HCT116 (cell line): ENCODE results near the gene GTF3C4. TPM values are rescaled to one million over a fixed set of nuclear protein-coding genes. Genes with fewer than 3 reads are reported as not detected.

Experiments
- ATAC-seq: fragments of 200-7000 bp; cut with Tn5 transposase; 2 replicates; pipeline ENCODE4 v1.9.1; 2020; ENCODE audit warnings: mild to moderate bottlenecking, moderate library complexity
- BruUV-seq: library from RNA; stranded (reverse); fragments of 400-500 nt; replicated peaks from 2 replicates; lab custom pipeline; 2021; lab: Mats Ljungman, UMichigan
- CTCF ChIA-PET: fragments of 300-600 bp; sonication (Branson Sonifier 250); formaldehyde crosslinking; loops from one replicate; lab custom pipeline; 2021; ENCODE audit warnings: antibody characterized with exemption; lab: Charles Lee
- POLR2A ChIA-PET: fragments of 300-600, 350-600 bp; sonication (Branson Sonifier 250); formaldehyde crosslinking; loops from one replicate; lab custom pipeline; 2021; ENCODE audit warnings: antibody characterized with exemption; lab: Charles Lee
- RAD21 ChIA-PET, 2 experiments: fragments of 300-600 bp; sonication (Branson Sonifier 250); formaldehyde crosslinking; loops; one replicate each; lab custom pipeline; 2023; ENCODE audit warnings: low total read pairs in 2 of 2; ENCODE audit not compliant: uncharacterized antibody in 2 of 2, unreplicated experiment in 2 of 2, low non-redundant PET in 1 of 2; lab: Charles Lee
- DNase-seq: peaks from one replicate; pipeline ENCODE4 v3.0.0-alpha.2; 2010; ENCODE audit warnings: low read depth, low spot score
- H2AFZ ChIP-seq: fragments of 200-600 bp; shearing (Covaris generic), sonication (generic); 2 replicates; pipeline ENCODE4 v1.6.1; 2017; ENCODE audit warnings: low read depth, mixed run types, mixed read lengths, antibody characterized with exemption, low read length; ENCODE audit not compliant: poor library complexity, severe bottlenecking
- H3K27ac ChIP-seq: 2 replicates; pipeline ENCODE4 v1.5.1; 2012; ENCODE audit warnings: low read depth, low read length
- H3K27me3 ChIP-seq: fragments of 200-600 bp; sonication (generic); 2 replicates; pipeline ENCODE4 v1.6.1; 2016; ENCODE audit warnings: mixed run types, low read length, mixed read lengths; ENCODE audit not compliant: insufficient read depth
- H3K36me3 ChIP-seq, 2 experiments: fragments of 200-500 bp in 1 of 2; fragments of 200-600 bp in 1 of 2; sonication (Bioruptor generic) in 1 of 2; sonication (generic) in 1 of 2; 2 replicates each; pipeline versions ENCODE4 v1.5.1 to v1.6.1; 2014 to 2016; ENCODE audit warnings: low read length in 2 of 2, inconsistent platforms in 1 of 2, mixed read lengths in 1 of 2, mixed run types in 1 of 2; ENCODE audit not compliant: insufficient read depth in 2 of 2, control insufficient read depth in 1 of 2
- H3K4me1 ChIP-seq, 2 experiments: fragments of 200-600 bp in 1 of 2; sonication (generic) in 1 of 2; 2 replicates each; pipeline versions ENCODE4 v1.5.1 to v1.6.1; 2012 to 2017; ENCODE audit warnings: low read length in 2 of 2, inconsistent platforms in 1 of 2, mild to moderate bottlenecking in 1 of 2, mixed read lengths in 1 of 2, mixed run types in 1 of 2, moderate library complexity in 1 of 2; ENCODE audit not compliant: insufficient read depth in 2 of 2, control insufficient read depth in 1 of 2
- H3K4me2 ChIP-seq: fragments of 200-600 bp; sonication (generic); 2 replicates; pipeline ENCODE4 v1.6.1; 2017; ENCODE audit warnings: mixed run types, low read length, mixed read lengths
- H3K4me3 ChIP-seq, 2 experiments: fragments of 200-600 bp in 1 of 2; sonication (generic) in 1 of 2; replicated peaks in 1 of 2; 2 replicates each; pipeline ENCODE4 v1.5.1; 2011 to 2016; ENCODE audit warnings: low read length in 2 of 2, control low read depth in 1 of 2, low read depth in 1 of 2, mild to moderate bottlenecking in 1 of 2, mixed read lengths in 1 of 2, mixed run types in 1 of 2
- H3K79me2 ChIP-seq: fragments of 200-600 bp; sonication (generic); 2 replicates; pipeline ENCODE4 v1.6.1; 2017; ENCODE audit warnings: mild to moderate bottlenecking, mixed run types, low read length, moderate library complexity, mixed read lengths; ENCODE audit not compliant: insufficient read depth
- H3K9ac ChIP-seq: fragments of 200-600 bp; sonication (generic); 2 replicates; pipeline ENCODE4 v1.6.1; 2016; ENCODE audit warnings: low read length, mixed read lengths
- H3K9me2 ChIP-seq: fragments of 200-600 bp; sonication (generic), shearing (Covaris generic); 2 replicates; pipeline ENCODE4 v1.6.1; 2017; ENCODE audit warnings: mixed run types, mild to moderate bottlenecking, moderate library complexity; ENCODE audit not compliant: insufficient read depth
- H3K9me3 ChIP-seq, 2 experiments: fragments of 200-500 bp in 1 of 2; fragments of 200-600 bp in 1 of 2; sonication (Bioruptor generic) in 1 of 2; sonication (generic) in 1 of 2; 2 replicates each; pipeline ENCODE4 v1.6.1; 2014 to 2017; ENCODE audit warnings: low read length in 2 of 2, mixed read lengths in 2 of 2, inconsistent platforms in 1 of 2, low read depth in 1 of 2, mild to moderate bottlenecking in 1 of 2, mixed run types in 1 of 2, moderate library complexity in 1 of 2; ENCODE audit not compliant: control insufficient read depth in 1 of 2, insufficient read depth in 1 of 2
- H4K20me1 ChIP-seq: fragments of 200-600 bp; sonication (generic), shearing (Covaris generic); 2 replicates; pipeline ENCODE4 v1.6.1; 2017; ENCODE audit warnings: mixed run types, mild to moderate bottlenecking, moderate library complexity; ENCODE audit not compliant: insufficient read depth
- CBX3 ChIP-seq: IDR thresholded peaks from 2 replicates; pipeline ENCODE4 v1.6.1; 2012; ENCODE audit warnings: low read depth
- CEBPB ChIP-seq: IDR thresholded peaks from 2 replicates; pipeline ENCODE4 v1.6.1; 2012; ENCODE audit warnings: low read depth
- EGR1 ChIP-seq: IDR thresholded peaks from 2 replicates; pipeline ENCODE4 v1.6.1; 2012; ENCODE audit warnings: low read depth
- ELF1 ChIP-seq: IDR thresholded peaks from 2 replicates; pipeline ENCODE4 v1.6.1; 2012; ENCODE audit warnings: low read depth, borderline replicate concordance
- EZH2phosphoT487 ChIP-seq: fragments of 200-600 bp; IDR thresholded peaks from 2 replicates; pipeline ENCODE4 v1.6.1; 2018; ENCODE audit warnings: antibody characterized with exemption, borderline replicate concordance
- FOSL1 ChIP-seq: IDR thresholded peaks from 2 replicates; pipeline ENCODE4 v1.6.1; 2012; ENCODE audit warnings: low read depth
- JUND ChIP-seq: IDR thresholded peaks from 2 replicates; pipeline ENCODE4 v1.6.1; 2012
- POLR2A ChIP-seq: IDR thresholded peaks from 2 replicates; pipeline ENCODE4 v1.7.0; 2011; ENCODE audit warnings: borderline replicate concordance; ENCODE audit not compliant: insufficient read depth, insufficient read length; ENCODE audit errors: extremely low read depth
- POLR2AphosphoS5 ChIP-seq: IDR thresholded peaks from 2 replicates; pipeline ENCODE4 v1.6.1; 2011; ENCODE audit warnings: mild to moderate bottlenecking, low read depth, low read length, moderate library complexity
- SIN3A ChIP-seq: IDR thresholded peaks from 2 replicates; pipeline ENCODE4 v1.6.1; 2012; ENCODE audit warnings: low read depth
- SP1 ChIP-seq: IDR thresholded peaks from 2 replicates; pipeline ENCODE4 v1.6.1; 2012; ENCODE audit warnings: low read depth
- SRF ChIP-seq: IDR thresholded peaks from 2 replicates; pipeline ENCODE4 v1.6.1; 2012; ENCODE audit warnings: low read depth
- TCF7L2 ChIP-seq: IDR thresholded peaks from 2 replicates; pipeline ENCODE4 v1.7.0; 2011; ENCODE audit warnings: borderline replicate concordance, inconsistent platforms; ENCODE audit not compliant: insufficient read depth, insufficient read length; ENCODE audit errors: extremely low read depth
- YY1 ChIP-seq: IDR thresholded peaks from 2 replicates; pipeline ENCODE4 v1.6.1; 2011; ENCODE audit warnings: low read length, low read depth, moderate library complexity, mild to moderate bottlenecking; ENCODE audit not compliant: insufficient replicate concordance; ENCODE audit errors: extremely low read depth
- ZFX ChIP-seq: fragments of 450-650 bp; IDR thresholded peaks from 2 replicates; pipeline ENCODE4 v1.6.1; 2017
- intact Hi-C: fragments of 100-400 bp; cut with micrococcal nuclease; formaldehyde crosslinking; loops from 2 replicates; pipeline ENCODE4 v1.10.0; 2022
- total RNA-seq: library from RNA; stranded (reverse); gene quantifications from one replicate; pipeline ENCODE4 v1.2.1, GENCODE V29; 2021; ENCODE audit not compliant: unreplicated experiment
- TF ChIP-seq, protein P1 (sequence below): IDR thresholded peaks from 2 replicates; pipeline ENCODE4 v1.6.1; 2011; ENCODE audit warnings: mild to moderate bottlenecking, low read length, moderate library complexity; ENCODE audit not compliant: insufficient replicate concordance; ENCODE audit errors: extremely low read depth
- TF ChIP-seq, protein P2 (sequence below): IDR thresholded peaks from 2 replicates; pipeline ENCODE4 v1.6.1; 2012; ENCODE audit warnings: low read depth
- TF ChIP-seq, protein P3 (sequence below): IDR thresholded peaks from 2 replicates; pipeline ENCODE4 v1.6.1; 2012

GTF3C4 gene
- total RNA-seq, 1 experiment from 2014 or later: 26.4 TPM

DNA sequence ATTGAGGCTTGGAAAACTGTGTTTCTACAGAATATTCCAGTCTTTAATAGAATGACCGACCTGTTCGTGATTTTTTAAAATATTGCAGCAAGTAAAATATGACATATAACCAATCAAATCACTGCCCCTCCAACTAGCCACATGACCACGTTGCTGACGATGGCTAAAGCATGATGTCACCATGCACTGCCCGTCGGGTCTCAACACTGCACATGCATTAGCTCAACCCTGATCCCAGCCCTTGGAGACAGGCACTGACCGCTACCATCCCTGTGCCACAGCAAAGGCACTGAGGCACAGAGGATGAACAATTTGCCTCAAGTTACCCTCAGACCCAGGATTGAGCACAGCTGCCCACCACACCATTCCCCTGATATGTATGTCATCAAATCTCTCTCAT, 14.0 kb upstream of the GTF3C4 start:
- no peaks in the 10 kb centered on the region for H3K4me1 ChIP-seq
- no peaks in the 10 kb centered on the region for H3K9me2 ChIP-seq
- TF ChIP-seq CBX3: no peak
- TF ChIP-seq FOSL1: no peak
- TF ChIP-seq TCF7L2: no peak
- no peak for TF ChIP-seq POLR2A
- no peak for TF ChIP-seq CEBPB
- no peak for TF ChIP-seq EZH2phosphoT487
- no peak for TF ChIP-seq EGR1
- TF ChIP-seq, protein P1, sequence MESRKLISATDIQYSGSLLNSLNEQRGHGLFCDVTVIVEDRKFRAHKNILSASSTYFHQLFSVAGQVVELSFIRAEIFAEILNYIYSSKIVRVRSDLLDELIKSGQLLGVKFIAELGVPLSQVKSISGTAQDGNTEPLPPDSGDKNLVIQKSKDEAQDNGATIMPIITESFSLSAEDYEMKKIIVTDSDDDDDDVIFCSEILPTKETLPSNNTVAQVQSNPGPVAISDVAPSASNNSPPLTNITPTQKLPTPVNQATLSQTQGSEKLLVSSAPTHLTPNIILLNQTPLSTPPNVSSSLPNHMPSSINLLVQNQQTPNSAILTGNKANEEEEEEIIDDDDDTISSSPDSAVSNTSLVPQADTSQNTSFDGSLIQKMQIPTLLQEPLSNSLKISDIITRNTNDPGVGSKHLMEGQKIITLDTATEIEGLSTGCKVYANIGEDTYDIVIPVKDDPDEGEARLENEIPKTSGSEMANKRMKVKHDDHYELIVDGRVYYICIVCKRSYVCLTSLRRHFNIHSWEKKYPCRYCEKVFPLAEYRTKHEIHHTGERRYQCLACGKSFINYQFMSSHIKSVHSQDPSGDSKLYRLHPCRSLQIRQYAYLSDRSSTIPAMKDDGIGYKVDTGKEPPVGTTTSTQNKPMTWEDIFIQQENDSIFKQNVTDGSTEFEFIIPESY: no peak
- TF ChIP-seq SIN3A: no peak
- TF ChIP-seq YY1: no peak
- TF ChIP-seq, protein P2, sequence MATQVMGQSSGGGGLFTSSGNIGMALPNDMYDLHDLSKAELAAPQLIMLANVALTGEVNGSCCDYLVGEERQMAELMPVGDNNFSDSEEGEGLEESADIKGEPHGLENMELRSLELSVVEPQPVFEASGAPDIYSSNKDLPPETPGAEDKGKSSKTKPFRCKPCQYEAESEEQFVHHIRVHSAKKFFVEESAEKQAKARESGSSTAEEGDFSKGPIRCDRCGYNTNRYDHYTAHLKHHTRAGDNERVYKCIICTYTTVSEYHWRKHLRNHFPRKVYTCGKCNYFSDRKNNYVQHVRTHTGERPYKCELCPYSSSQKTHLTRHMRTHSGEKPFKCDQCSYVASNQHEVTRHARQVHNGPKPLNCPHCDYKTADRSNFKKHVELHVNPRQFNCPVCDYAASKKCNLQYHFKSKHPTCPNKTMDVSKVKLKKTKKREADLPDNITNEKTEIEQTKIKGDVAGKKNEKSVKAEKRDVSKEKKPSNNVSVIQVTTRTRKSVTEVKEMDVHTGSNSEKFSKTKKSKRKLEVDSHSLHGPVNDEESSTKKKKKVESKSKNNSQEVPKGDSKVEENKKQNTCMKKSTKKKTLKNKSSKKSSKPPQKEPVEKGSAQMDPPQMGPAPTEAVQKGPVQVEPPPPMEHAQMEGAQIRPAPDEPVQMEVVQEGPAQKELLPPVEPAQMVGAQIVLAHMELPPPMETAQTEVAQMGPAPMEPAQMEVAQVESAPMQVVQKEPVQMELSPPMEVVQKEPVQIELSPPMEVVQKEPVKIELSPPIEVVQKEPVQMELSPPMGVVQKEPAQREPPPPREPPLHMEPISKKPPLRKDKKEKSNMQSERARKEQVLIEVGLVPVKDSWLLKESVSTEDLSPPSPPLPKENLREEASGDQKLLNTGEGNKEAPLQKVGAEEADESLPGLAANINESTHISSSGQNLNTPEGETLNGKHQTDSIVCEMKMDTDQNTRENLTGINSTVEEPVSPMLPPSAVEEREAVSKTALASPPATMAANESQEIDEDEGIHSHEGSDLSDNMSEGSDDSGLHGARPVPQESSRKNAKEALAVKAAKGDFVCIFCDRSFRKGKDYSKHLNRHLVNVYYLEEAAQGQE: no peak
- TF ChIP-seq, protein P3, sequence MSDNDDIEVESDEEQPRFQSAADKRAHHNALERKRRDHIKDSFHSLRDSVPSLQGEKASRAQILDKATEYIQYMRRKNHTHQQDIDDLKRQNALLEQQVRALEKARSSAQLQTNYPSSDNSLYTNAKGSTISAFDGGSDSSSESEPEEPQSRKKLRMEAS: no peak
- TF ChIP-seq POLR2AphosphoS5: no peak
- no peak for TF ChIP-seq ZFX
- no peak for TF ChIP-seq SP1
- TF ChIP-seq SRF: no peak
- TF ChIP-seq JUND: no peak
- TF ChIP-seq ELF1: no peak
- H3K36me3 ChIP-seq: peaks cover 52 to 55% of the 10 kb centered on the region in 2 experiments; a peak in 3 of 4 replicates
- ChIA-PET RAD21 (no interaction called here), POLR2A (no interaction called here), CTCF (no interaction called here)
- BruUV-seq: no TSS peak
- no peak overlapping the region for H2AFZ ChIP-seq
- H3K4me3 ChIP-seq: no peak overlapping the region
- DNase-seq (no peak), ATAC-seq (no peak)
- no peak overlapping the region for H3K9ac ChIP-seq
- H3K4me2 ChIP-seq: no peak overlapping the region
- H3K79me2 ChIP-seq: peaks cover 53% of the 10 kb centered on the region
- no peaks in the 10 kb centered on the region for H4K20me1 ChIP-seq
- no peak overlapping the region for H3K27ac ChIP-seq
- no peaks in the 10 kb centered on the region for H3K9me3 ChIP-seq
- H3K27me3 ChIP-seq: no peaks in the 10 kb centered on the region
- intact Hi-C loops: loop anchor here (10.0 kb wide), 1 partner anchor 319 kb away; the partner anchor contains the start of gene GFI1B
